Right cardiac atrium (tissue), 5 donors: ENCODE data around the gene BBS2. TPM values are rescaled to one million over a fixed set of nuclear protein-coding genes. Genes with fewer than 3 reads are reported as not detected.

Source experiments
- ATAC-seq, 2 donors: fragments of 200-7000 bp; cut with Tn5 transposase; one replicate each; pipeline versions ENCODE4 v1.8.0 to v1.9.1; 2020; ENCODE audit warnings: moderate library complexity in 2 of 2, mild to moderate bottlenecking in 1 of 2
- DNase-seq, 3 donors: peaks; one replicate each; pipeline ENCODE4 v3.0.0-alpha.2; 2020
- H3K27ac ChIP-seq: one replicate; pipeline ENCODE4 v1.5.1; 2013; ENCODE audit warnings: mild to moderate bottlenecking, low read length, control low read depth, moderate library complexity
- H3K27me3 ChIP-seq: one replicate; pipeline ENCODE4 v1.6.1; 2013; ENCODE audit not compliant: control insufficient read depth, insufficient read depth
- H3K4me1 ChIP-seq: one replicate; pipeline ENCODE4 v1.6.1; 2013; ENCODE audit warnings: low read length; ENCODE audit not compliant: control insufficient read depth, insufficient read depth
- H3K4me3 ChIP-seq: one replicate; pipeline ENCODE4 v1.5.1; 2013; ENCODE audit warnings: low read length, control low read depth
- H3K9me3 ChIP-seq: one replicate; pipeline ENCODE4 v1.6.1; 2013; ENCODE audit warnings: low read length; ENCODE audit not compliant: control insufficient read depth
- WGBS: extraction: QIAGEN DNeasy Blood & Tissue Kit; methylation state at CpG from one replicate; pipeline ENCODE4 v1.1.7; 2013; 5-methylcytosine and 5-hydroxymethylcytosine counted together
- intact Hi-C, 4 donors: fragments of 100-400 bp; cut with DNase I; formaldehyde crosslinking; loops; one replicate each; pipeline versions ENCODE4 v1.11.0 to v1.14.0; 2022 to 2023
- polyA plus RNA-seq: library from polyadenylated mRNA; stranded (reverse); fragments of 200-250 nt; gene quantifications from one replicate; pipeline ENCODE4 v1.2.3, GENCODE V29; 2013
- total RNA-seq, 4 donors: library from RNA; stranded (reverse); fragmentation: NEBNext Ultra II Directional; extraction: Animal tissue kit (Norgen Biotek cat#: 25700); gene quantifications; one replicate each; pipeline ENCODE4 v1.2.1, GENCODE V29; 2021
- donor health status: healthy with polysubstance abuse.
- donor health status: DM: no; HTN: yes; CAD: no.
- donor health status: DM: no; HTN: no; CAD: no.
- donor health status: DM: no; HTN: yes; CAD: no; lungs with severe emphysema.
- donor health status: DM: yes; HTN: yes; CAD: no.

The BBS2 gene
- total and polyA plus RNA-seq, 5 donors = 31.4 to 55.9 (median 39.3) TPM

- intact Hi-C loops = no loop called here
- H3K4me1 ChIP-seq = no peaks in the 10 kb centered on the region
- H3K4me3 ChIP-seq = no peak overlapping the region
- DNase-seq = no peak
- H3K27ac ChIP-seq = no peak overlapping the region
- no peak for ATAC-seq
- H3K27me3 ChIP-seq = no peaks in the 10 kb centered on the region
- H3K9me3 ChIP-seq = no peaks in the 10 kb centered on the region
- WGBS = 94% methylated on average over 6 of the region's 6 CpGs
Observed at GRCh38 chr16:56457927-56458470, 61.8 kb downstream of the BBS2 start.

GRCh38 chr16:56451753-56452689, 67.8 kb downstream of the BBS2 start:
- H3K4me3 ChIP-seq = peak overlapping the region; percentile 98
- no peaks in the 10 kb centered on the region for H3K9me3 ChIP-seq
- intact Hi-C loops = no loop called here
- peak in 1 of 3 donors; percentile 29 for DNase-seq
- H3K27ac ChIP-seq = peak overlapping the region; percentile 81
- peaks cover 7% of the 10 kb centered on the region for H3K4me1 ChIP-seq
- H3K27me3 ChIP-seq = no peaks in the 10 kb centered on the region
- peak; percentile 58 to 71 for ATAC-seq
- 6% methylated on average over 31 of the region's 31 CpGs for WGBS

- peak; percentile 99 to 100 for ATAC-seq
- Histone ChIP-seq H3K4me3 (peak within 1 kb of the TSS; percentile 98), H3K27me3 (no peaks in the 10 kb centered on the region), H3K9me3 (no peaks in the 10 kb centered on the region), H3K4me1 (peaks cover 7% of the 10 kb centered on the region), H3K27ac (peak within 1 kb of the TSS; percentile 81)
- WGBS = under 1% methylated on average over 56 of the region's 56 CpGs
- DNase-seq = peak; percentile 94 to 97 (median 97)
- intact Hi-C loops = no loop called here
Observed at GRCh38 chr16:56450986-56451752, 68.7 kb downstream of the BBS2 start, which contains the start of the genes NUDT21 and OGFOD1. Gene NUDT21 (minus strand): TSS chr16:56451332. CDS start chr16:56451202, 130 bp downstream. Gene OGFOD1 (plus strand): TSS chr16:56451554. CDS start chr16:56451613, 59 bp downstream.

- Histone ChIP-seq H3K4me3 (peak overlapping the region; percentile 98), H3K27me3 (no peaks in the 10 kb centered on the region), H3K4me1 (peaks cover 7% of the 10 kb centered on the region), H3K9me3 (no peaks in the 10 kb centered on the region), H3K27ac (peak overlapping the region; percentile 80)
- ATAC-seq = no peak
- no peak for DNase-seq
- intact Hi-C loops = no loop called here
- WGBS = 5% methylated on average over 18 of the region's 18 CpGs
Observed at GRCh38 chr16:56450275-56450985, 69.4 kb downstream of the BBS2 start.

- Histone ChIP-seq H3K27ac (no peak overlapping the region), H3K4me1 (peaks cover 7% of the 10 kb centered on the region), H3K4me3 (no peak overlapping the region), H3K9me3 (no peaks in the 10 kb centered on the region), H3K27me3 (no peaks in the 10 kb centered on the region)
- no peak for DNase-seq
- ATAC-seq = no peak
- intact Hi-C loops = no loop called here
Observed at GRCh38 chr16:56448005-56448404, 71.8 kb downstream of the BBS2 start.

- Histone ChIP-seq H3K4me3 (no peak overlapping the region), H3K27me3 (no peaks in the 10 kb centered on the region), H3K27ac (no peak overlapping the region), H3K4me1 (peaks cover 4% of the 10 kb centered on the region), H3K9me3 (no peaks in the 10 kb centered on the region)
- intact Hi-C loops = no loop called here
- ATAC-seq = no peak
- DNase-seq = no peak
- 59% methylated on average over 2 of the region's 2 CpGs for WGBS
Observed at GRCh38 chr16:56447286-56447685, 72.5 kb downstream of the BBS2 start.

- Histone ChIP-seq H3K27ac (no peak overlapping the region), H3K27me3 (no peaks in the 10 kb centered on the region), H3K4me3 (no peak overlapping the region), H3K4me1 (no peaks in the 10 kb centered on the region), H3K9me3 (no peaks in the 10 kb centered on the region)
- intact Hi-C loops = no loop called here
- WGBS = 79% methylated on average over 1 of the region's 1 CpG
- no peak for DNase-seq
- peak in 1 of 2 donors; percentile 69 for ATAC-seq
Observed at GRCh38 chr16:56438038-56438437, 81.8 kb downstream of the BBS2 start.

GRCh38 chr16:56436258-56436657, 83.6 kb downstream of the BBS2 start:
- ATAC-seq (no peak), DNase-seq (no peak)
- no peak overlapping the region for H3K4me3 ChIP-seq
- intact Hi-C loops = no loop called here
- H3K27ac ChIP-seq = no peak overlapping the region
- no peaks in the 10 kb centered on the region for H3K27me3 ChIP-seq
- H3K4me1 ChIP-seq = no peaks in the 10 kb centered on the region
- H3K9me3 ChIP-seq = no peaks in the 10 kb centered on the region
